Tongue (tissue), 2 donors: ENCODE measurements around the gene UPB1. TPM values are rescaled to one million over a fixed set of nuclear protein-coding genes. Genes with fewer than 3 reads are reported as not detected.
A peak's percentile ranks its signal among the peaks of the same experiment; 100 is the strongest.
"Not testable (repeated sequence)": the region's sequence is repeated elsewhere in the genome, so short reads cannot be mapped to it uniquely, and the experiment has no call there.

Experiments
- DNase-seq: peaks from one replicate; pipeline ENCODE4 v3.0.0-alpha.2; 2015
- total RNA-seq: library from RNA; depleted of rRNA; stranded (reverse); fragments of >200 nt; gene quantifications from one replicate; pipeline ENCODE4 v1.2.3, GENCODE V29; 2014

The UPB1 gene
- total RNA-seq, 1 donor from 2014 or later = 0.21 TPM

GRCh38 chr22:24482575-24482974, 12.6 kb upstream of the UPB1 start:
- peak; percentile 56 for DNase-seq

GRCh38 chr22:24482998-24483397, 12.1 kb upstream of the UPB1 start:
- no peak for DNase-seq

- no peak for DNase-seq
Measured at GRCh38 chr22:24483976-24484545, 11.1 kb upstream of the UPB1 start.

- no peak for DNase-seq
Measured at GRCh38 chr22:24485170-24485569, 10.0 kb upstream of the UPB1 start.

GRCh38 chr22:24485608-24486007, 9.5 kb upstream of the UPB1 start:
- DNase-seq = peak; percentile 58

- DNase-seq = no peak
Measured at GRCh38 chr22:24486501-24486921, 8.6 kb upstream of the UPB1 start.

GRCh38 chr22:24489011-24489410, 6.1 kb upstream of the UPB1 start:
- no peak for DNase-seq

GRCh38 chr22:24489434-24489833, 5.7 kb upstream of the UPB1 start:
- not testable (repeated sequence) for DNase-seq

- DNase-seq = no peak
Measured at GRCh38 chr22:24492391-24492790, 2.7 kb upstream of the UPB1 start.

GRCh38 chr22:24494167-24494527, 985 bp upstream of the UPB1 start:
- no peak for DNase-seq

GRCh38 chr22:24495365-24495675, 188 bp downstream of the UPB1 start:
- DNase-seq = no peak

- DNase-seq = no peak
Measured at GRCh38 chr22:24496234-24496633, 1.1 kb downstream of the UPB1 start.

- no peak for DNase-seq
Measured at GRCh38 chr22:24496661-24497060, 1.5 kb downstream of the UPB1 start.

GRCh38 chr22:24497841-24498258, 2.7 kb downstream of the UPB1 start:
- DNase-seq = no peak

GRCh38 chr22:24498824-24499223, 3.7 kb downstream of the UPB1 start:
- no peak for DNase-seq

GRCh38 chr22:24499706-24500276, 4.7 kb downstream of the UPB1 start:
- no peak for DNase-seq

- peak; percentile 73 for DNase-seq
Measured at GRCh38 chr22:24500277-24500820, 5.2 kb downstream of the UPB1 start.

- DNase-seq = no peak
Measured at GRCh38 chr22:24501301-24502005, 6.3 kb downstream of the UPB1 start.

GRCh38 chr22:24502034-24502433, 6.9 kb downstream of the UPB1 start:
- no peak for DNase-seq

GRCh38 chr22:24502541-24502940, 7.4 kb downstream of the UPB1 start:
- no peak for DNase-seq

- DNase-seq = peak; percentile 48
Measured at GRCh38 chr22:24503137-24503842, 8.2 kb downstream of the UPB1 start.

GRCh38 chr22:24503843-24504338, 8.8 kb downstream of the UPB1 start:
- DNase-seq = no peak

GRCh38 chr22:24504540-24504939, 9.4 kb downstream of the UPB1 start:
- DNase-seq = no peak
